Stromal cell of bone marrow (primary cell): ENCODE measurements around the gene BICRAL.
"Not testable (repeated sequence)": the region's sequence is repeated elsewhere in the genome, so short reads cannot be mapped to it uniquely, and the experiment has no call there.

ENCODE experiments used
- DNase-seq: peaks from one replicate; pipeline ENCODE4 v3.0.0-alpha.2; 2012; ENCODE audit warnings: low read depth

BICRAL gene

GRCh38 chr6:42762426-42762859 lies 19.4 kb upstream of the BICRAL start:
- no peak for DNase-seq

- DNase-seq = no peak
Measured at GRCh38 chr6:42762950-42763349, 18.9 kb upstream of the BICRAL start.

GRCh38 chr6:42764911-42765648 lies 16.8 kb upstream of the BICRAL start:
- DNase-seq = no peak

- DNase-seq = no peak
Measured at GRCh38 chr6:42766163-42766670, 15.6 kb upstream of the BICRAL start.

GRCh38 chr6:42769051-42769450 lies 12.8 kb upstream of the BICRAL start:
- no peak for DNase-seq

- no peak for DNase-seq
Measured at GRCh38 chr6:42769836-42770235, 12.0 kb upstream of the BICRAL start.

GRCh38 chr6:42771741-42772100 lies 10.1 kb upstream of the BICRAL start:
- DNase-seq = no peak

- no peak for DNase-seq
Measured at GRCh38 chr6:42774201-42774600, 7.7 kb upstream of the BICRAL start.

GRCh38 chr6:42774821-42775487 lies 6.9 kb upstream of the BICRAL start:
- DNase-seq = not testable (repeated sequence)

- DNase-seq = no peak
Measured at GRCh38 chr6:42777126-42777822, 4.6 kb upstream of the BICRAL start.

- no peak for DNase-seq
Measured at GRCh38 chr6:42778122-42778521, 3.7 kb upstream of the BICRAL start.

GRCh38 chr6:42779521-42779920 lies 2.3 kb upstream of the BICRAL start:
- DNase-seq = no peak

GRCh38 chr6:42781546-42781795 lies 381 bp upstream of the BICRAL start:
- DNase-seq = no peak

- peak; percentile 88 for DNase-seq
Measured at GRCh38 chr6:42782689-42783176, 881 bp downstream of the BICRAL start.

GRCh38 chr6:42783177-42783875 lies 1.5 kb downstream of the BICRAL start:
- no peak for DNase-seq

GRCh38 chr6:42783876-42784642 lies 2.2 kb downstream of the BICRAL start:
- no peak for DNase-seq

- DNase-seq = no peak
Measured at GRCh38 chr6:42784717-42785498, 3.1 kb downstream of the BICRAL start.

- no peak for DNase-seq
Measured at GRCh38 chr6:42786525-42786985, 4.7 kb downstream of the BICRAL start.

- DNase-seq = no peak
Measured at GRCh38 chr6:42787063-42787472, 5.2 kb downstream of the BICRAL start.

- DNase-seq = no peak
Measured at GRCh38 chr6:42788671-42789070, 6.8 kb downstream of the BICRAL start.
